Osteocyte (in vitro differentiated cells): ENCODE measurements around the gene PAPOLA. TPM values are rescaled to one million over a fixed set of nuclear protein-coding genes. Genes with fewer than 3 reads are reported as not detected.

Experiments used
- DNase-seq: peaks from one replicate; pipeline ENCODE4 v3.0.0; 2021; ENCODE audit warnings: mixed read lengths; ENCODE audit not compliant: unreplicated experiment; ENCODE audit errors: extremely low spot score
- H3K27ac Mint-ChIP-seq: one replicate; pipeline ENCODE4 v1.8.0; 2021; ENCODE audit warnings: mild to moderate bottlenecking, mixed read lengths; ENCODE audit not compliant: unreplicated experiment
- H3K27me3 Mint-ChIP-seq: one replicate; pipeline ENCODE4 v1.8.0; 2021; ENCODE audit warnings: mixed read lengths; ENCODE audit not compliant: unreplicated experiment
- H3K36me3 Mint-ChIP-seq: one replicate; pipeline ENCODE4 v1.8.0; 2021; ENCODE audit warnings: mixed read lengths; ENCODE audit not compliant: unreplicated experiment
- H3K4me1 Mint-ChIP-seq: one replicate; pipeline ENCODE4 v1.8.0; 2021; ENCODE audit warnings: mixed read lengths; ENCODE audit not compliant: unreplicated experiment
- H3K4me3 Mint-ChIP-seq: one replicate; pipeline ENCODE4 v1.8.0; 2021; ENCODE audit warnings: mild to moderate bottlenecking, moderate library complexity, mixed read lengths; ENCODE audit not compliant: unreplicated experiment
- H3K9me3 Mint-ChIP-seq: one replicate; pipeline ENCODE4 v1.8.0; 2021; ENCODE audit warnings: mixed read lengths; ENCODE audit not compliant: unreplicated experiment
- CTCF ChIP-seq: fragments of 200-600 bp; sonication (generic); IDR thresholded peaks from 2 replicates; pipeline ENCODE4 v1.5.0; 2021; ENCODE audit warnings: antibody characterized with exemption, mild to moderate bottlenecking, moderate library complexity
- total RNA-seq: library from RNA; stranded (reverse); gene quantifications from 2 replicates; pipeline ENCODE4 v1.2.1, GENCODE V29; 2021

Gene PAPOLA
- total RNA-seq, 1 donor from 2014 or later: 143 TPM

GRCh38 chr14:96507723-96508122 is 5.5 kb downstream of the PAPOLA start:
- DNase-seq: no peak
- no peak overlapping the region for H3K27ac Mint-ChIP-seq
- H3K27me3 Mint-ChIP-seq: no peaks in the 10 kb centered on the region
- no peak for TF ChIP-seq CTCF
- H3K9me3 Mint-ChIP-seq: no peaks in the 10 kb centered on the region
- no peak overlapping the region for H3K4me3 Mint-ChIP-seq
- peaks cover 51% of the 10 kb centered on the region for H3K4me1 Mint-ChIP-seq
- peaks cover 5% of the 10 kb centered on the region for H3K36me3 Mint-ChIP-seq

GRCh38 chr14:96508900-96509299 is 6.7 kb downstream of the PAPOLA start:
- Mint-ChIP-seq H3K36me3 (peaks cover 5% of the 10 kb centered on the region), H3K27ac (no peak overlapping the region), H3K4me1 (peaks cover 49% of the 10 kb centered on the region), H3K27me3 (no peaks in the 10 kb centered on the region), H3K9me3 (no peaks in the 10 kb centered on the region), H3K4me3 (no peak overlapping the region)
- no peak for TF ChIP-seq CTCF
- no peak for DNase-seq

GRCh38 chr14:96509457-96510090 is 7.4 kb downstream of the PAPOLA start:
- Mint-ChIP-seq H3K36me3 (peaks cover 3% of the 10 kb centered on the region), H3K27ac (no peak overlapping the region), H3K4me3 (no peak overlapping the region), H3K4me1 (peaks cover 48% of the 10 kb centered on the region), H3K9me3 (no peaks in the 10 kb centered on the region), H3K27me3 (no peaks in the 10 kb centered on the region)
- TF ChIP-seq CTCF: no peak
- DNase-seq: no peak

- Mint-ChIP-seq H3K4me1 (peaks cover 52% of the 10 kb centered on the region), H3K27ac (no peak overlapping the region), H3K27me3 (no peaks in the 10 kb centered on the region), H3K9me3 (no peaks in the 10 kb centered on the region), H3K36me3 (no peaks in the 10 kb centered on the region), H3K4me3 (no peak overlapping the region)
- TF ChIP-seq CTCF: no peak
- DNase-seq: no peak
Measured at GRCh38 chr14:96511146-96511545, 9.0 kb downstream of the PAPOLA start.

GRCh38 chr14:96511667-96512066 is 9.5 kb downstream of the PAPOLA start:
- H3K27ac Mint-ChIP-seq: no peak overlapping the region
- H3K9me3 Mint-ChIP-seq: no peaks in the 10 kb centered on the region
- no peaks in the 10 kb centered on the region for H3K27me3 Mint-ChIP-seq

More at GRCh38 chr14:96511667-96512066, 9.5 kb downstream of the PAPOLA start:
- no peak for TF ChIP-seq CTCF
- H3K4me3 Mint-ChIP-seq: no peak overlapping the region
- DNase-seq: no peak
- peaks cover 55% of the 10 kb centered on the region for H3K4me1 Mint-ChIP-seq
- H3K36me3 Mint-ChIP-seq: no peaks in the 10 kb centered on the region
